Motor neuron (in vitro differentiated cells): ENCODE results near the gene MACROD2. TPM values are rescaled to one million over a fixed set of nuclear protein-coding genes. Genes with fewer than 3 reads are reported as not detected.

Experiments
- ATAC-seq, 8 experiments: fragments of 200-7000 bp; cut with Tn5 transposase; replicated peaks in 6 of 8; 2 replicates each; pipeline ENCODE4 v1.8.0; 2021; ENCODE audit warnings: mild to moderate bottlenecking in 8 of 8, moderate library complexity in 8 of 8
- H3K27ac ChIP-seq, 2 donors: fragments of 250-450 bp; sonication (Bioruptor Pico); 2 replicates each; pipeline ENCODE4 v1.9.0; 2021; ENCODE audit warnings: antibody characterized with exemption in 2 of 2, mild to moderate bottlenecking in 2 of 2, moderate library complexity in 1 of 2
- H3K4me1 ChIP-seq, 2 donors: fragments of 250-450 bp; sonication (Bioruptor Pico); replicated peaks in 1 of 2; 2 replicates each; pipeline ENCODE4 v1.6.1; 2021; ENCODE audit warnings: antibody characterized with exemption in 2 of 2, mild to moderate bottlenecking in 2 of 2, moderate library complexity in 1 of 2
- H3K4me3 ChIP-seq, 5 donors: fragments of 250-450 bp; sonication (Bioruptor Pico); 2 replicates each; pipeline ENCODE4 v1.9.0; 2021; ENCODE audit warnings: antibody characterized with exemption in 5 of 5, mild to moderate bottlenecking in 5 of 5, moderate library complexity in 4 of 5
- WGBS, 10 experiments: fragments of 450-650 bp; shearing (Covaris generic); methylation state at CpG; one replicate each; pipeline ENCODE4 v1.0.0; 2022; 5-methylcytosine and 5-hydroxymethylcytosine counted together
- in situ Hi-C, 9 experiments: fragments of 400-800 bp; cut with MboI; loops; one replicate each; pipeline ENCODE4 v1.15.0; 2021; ENCODE audit warnings: low sequenced_read_pairs in 9 of 9, low pct_unique_long_range_greater_than_20kb in 2 of 9; ENCODE audit not compliant: unreplicated experiment in 9 of 9
- total RNA-seq, 8 experiments: library from RNA; unstranded; fragments of 300-600 nt; gene quantifications; 2 replicates each; pipeline versions ENCODE4 v1.2.3 to v1.2.4, GENCODE V29; 2022

MACROD2 gene
- total RNA-seq, 8 experiments from 2014 or later, result 4.3 to 24.9 (median 10.4) TPM

GRCh38 chr20:14824996-14825395 lies 829.7 kb downstream of the MACROD2 start:
- whole genome bisulfite sequencing, 10 experiments, result 10 to 100% (median 62%) methylated on average over 1 to 4 of the region's 4 CpGs; no CpG with 5 or more reads in 2 of the 10 experiments
- Histone ChIP-seq H3K4me3 (no peak overlapping the region), H3K4me1 (peaks cover 17 to 32% of the 10 kb centered on the region in 2 donors), H3K27ac (no peak overlapping the region)
- in situ Hi-C loops, result no loop called here
- ATAC-seq, result peak in 1 of 8 experiments; percentile 20

GRCh38 chr20:14826543-14827313 lies 831.4 kb downstream of the MACROD2 start:
- 0 to 87% (median 42%) methylated on average over 1 to 17 of the region's 17 CpGs for WGBS, 10 experiments
- in situ Hi-C loops, result no loop called here
- peak overlapping the region in 2 of 5 donors; percentile 1 to 13 for H3K4me3 ChIP-seq

GRCh38 chr20:14828459-14828858 lies 833.1 kb downstream of the MACROD2 start:
- no peak overlapping the region for H3K4me3 ChIP-seq
- no peak overlapping the region for H3K27ac ChIP-seq
- peaks cover 21 to 43% of the 10 kb centered on the region in 2 donors for H3K4me1 ChIP-seq
- 44 to 100% (median 86%) methylated on average over 1 of the region's 1 CpG; no CpG with 5 or more reads in 3 of the 10 experiments for WGBS, 10 experiments
- ATAC-seq, result peak in 1 of 8 experiments; percentile 12
- in situ Hi-C loops, result no loop called here

More at GRCh38 chr20:14826543-14827313, 831.4 kb downstream of the MACROD2 start:
- H3K4me1 ChIP-seq, result peaks cover 21 to 43% of the 10 kb centered on the region in 2 donors
- peak overlapping the region in 1 of 2 donors; percentile 13 for H3K27ac ChIP-seq
- peak in 6 of 8 experiments; percentile 20 to 96 (median 94) for ATAC-seq

GRCh38 chr20:14829906-14830305 lies 834.6 kb downstream of the MACROD2 start:
- no peak overlapping the region for H3K27ac ChIP-seq
- 36 to 83% (median 66%) methylated on average over 1 of the region's 1 CpG; no CpG with 5 or more reads in 4 of the 10 experiments for WGBS, 10 experiments
- H3K4me1 ChIP-seq, result peaks cover 21 to 48% of the 10 kb centered on the region in 2 donors
- in situ Hi-C loops, result no loop called here
- H3K4me3 ChIP-seq, result no peak overlapping the region
- ATAC-seq, result peak in 1 of 8 experiments; percentile 61

GRCh38 chr20:14830466-14830865 lies 835.1 kb downstream of the MACROD2 start:
- WGBS, 10 experiments, result 8 to 82% (median 47%) methylated on average over 1 to 2 of the region's 2 CpGs; no CpG with 5 or more reads in 2 of the 10 experiments
- no peak overlapping the region for H3K4me3 ChIP-seq
- H3K27ac ChIP-seq, result no peak overlapping the region
- H3K4me1 ChIP-seq, result peaks cover 17 to 44% of the 10 kb centered on the region in 2 donors
- ATAC-seq, result peak in 3 of 8 experiments; percentile 57 to 85 (median 81)
- in situ Hi-C loops, result no loop called here

GRCh38 chr20:14830899-14831298 lies 835.6 kb downstream of the MACROD2 start:
- H3K4me1 ChIP-seq, result peaks cover 14 to 40% of the 10 kb centered on the region in 2 donors
- ATAC-seq, result no peak
- no peak overlapping the region for H3K27ac ChIP-seq
- H3K4me3 ChIP-seq, result no peak overlapping the region
- WGBS, 10 experiments, result 0 to 98% (median 87%) methylated on average over 1 to 5 of the region's 6 CpGs; no CpG with 5 or more reads in 2 of the 10 experiments
- in situ Hi-C loops, result no loop called here

- Histone ChIP-seq H3K4me1 (peaks cover 7 to 23% of the 10 kb centered on the region in 2 donors), H3K4me3 (no peak overlapping the region), H3K27ac (no peak overlapping the region)
- in situ Hi-C loops, result no loop called here
- ATAC-seq, result no peak
Observed at GRCh38 chr20:14832630-14833029, 837.3 kb downstream of the MACROD2 start.

- in situ Hi-C loops, result no loop called here
- peak in 2 of 8 experiments; percentile 61 to 70 for ATAC-seq
- no peak overlapping the region for H3K27ac ChIP-seq
- no peak overlapping the region for H3K4me3 ChIP-seq
- peaks cover 0 to 4% of the 10 kb centered on the region in 2 donors for H3K4me1 ChIP-seq
- WGBS, 10 experiments, result 45 to 94% (median 76%) methylated on average over 2 to 7 of the region's 7 CpGs; no CpG with 5 or more reads in 1 of the 10 experiments
Observed at GRCh38 chr20:14838663-14839628, 843.6 kb downstream of the MACROD2 start.

GRCh38 chr20:14845199-14846160 lies 850.2 kb downstream of the MACROD2 start:
- Histone ChIP-seq H3K4me3 (no peak overlapping the region), H3K27ac (no peak overlapping the region), H3K4me1 (peaks cover 2 to 6% of the 10 kb centered on the region in 2 donors)
- in situ Hi-C loops, result no loop called here
- ATAC-seq, result peak in 3 of 8 experiments; percentile 80 to 87 (median 81)
- WGBS, 10 experiments, result 0 to 100% (median 70%) methylated on average over 1 to 2 of the region's 2 CpGs; no CpG with 5 or more reads in 1 of the 10 experiments

- Histone ChIP-seq H3K4me1 (peaks cover 2 to 11% of the 10 kb centered on the region in 2 donors), H3K4me3 (no peak overlapping the region), H3K27ac (no peak overlapping the region)
- WGBS, 10 experiments, result 86 to 100% (median 96%) methylated on average over 1 to 4 of the region's 4 CpGs; no CpG with 5 or more reads in 2 of the 10 experiments
- ATAC-seq, result no peak
- in situ Hi-C loops, result no loop called here
Observed at GRCh38 chr20:14848806-14849205, 853.5 kb downstream of the MACROD2 start.

GRCh38 chr20:14853079-14853478 lies 857.8 kb downstream of the MACROD2 start:
- H3K4me3 ChIP-seq, result no peak overlapping the region
- WGBS, 10 experiments, result 50 to 90% (median 73%) methylated on average over 1 to 2 of the region's 2 CpGs; no CpG with 5 or more reads in 4 of the 10 experiments
- H3K4me1 ChIP-seq, result peaks cover 2 to 4% of the 10 kb centered on the region in 2 donors
- H3K27ac ChIP-seq, result no peak overlapping the region
- no peak for ATAC-seq
- in situ Hi-C loops, result no loop called here

- Histone ChIP-seq H3K27ac (no peak overlapping the region), H3K4me1 (peaks cover 0 to 10% of the 10 kb centered on the region in 2 donors), H3K4me3 (no peak overlapping the region)
- in situ Hi-C loops, result no loop called here
- no peak for ATAC-seq
- 40 to 100% (median 95%) methylated on average over 2 of the region's 2 CpGs for WGBS, 10 experiments
Observed at GRCh38 chr20:14855171-14855570, 859.9 kb downstream of the MACROD2 start.
